Esophagus muscularis mucosa (tissue), 4 donors: Measurements from ENCODE around the gene SEMA5A. TPM values are rescaled to one million over a fixed set of nuclear protein-coding genes. Genes with fewer than 3 reads are reported as not detected.

Experiments
- DNase-seq: peaks from one replicate; pipeline ENCODE4 v3.0.0-alpha.2; 2017; ENCODE audit errors: extremely low spot score
- H3K27ac ChIP-seq, 4 donors: fragments of 200-600 bp; sonication (generic); replicated peaks in 1 of 4; 1 replicate in 3 of 4; 2 replicates in 1 of 4; pipeline ENCODE4 v1.5.1; 2016 to 2019; ENCODE audit warnings: mild to moderate bottlenecking in 1 of 4
- H3K27me3 ChIP-seq, 4 donors: fragments of 200-600 bp; sonication (generic); one replicate each; pipeline versions ENCODE4 v1.5.1 to v1.6.0; 2016 to 2019
- H3K36me3 ChIP-seq, 4 donors: fragments of 200-600 bp; sonication (generic); one replicate each; pipeline ENCODE4 v1.5.1; 2016 to 2019
- H3K4me1 ChIP-seq, 4 donors: fragments of 200-600 bp; sonication (generic); one replicate each; pipeline ENCODE4 v1.5.1; 2016 to 2019
- H3K4me3 ChIP-seq, 4 donors: fragments of 200-600 bp; sonication (generic); 1 replicate in 2 of 4; 2 replicates in 2 of 4; pipeline ENCODE4 v1.5.1; 2016 to 2019; ENCODE audit warnings: mild to moderate bottlenecking in 4 of 4, moderate library complexity in 1 of 4
- H3K9me3 ChIP-seq, 4 donors: fragments of 200-600 bp; sonication (generic); 1 replicate in 3 of 4; 2 replicates in 1 of 4; pipeline ENCODE4 v1.5.1; 2016 to 2019
- EP300 ChIP-seq: sonication (generic); formaldehyde crosslinking; IDR thresholded peaks from one replicate; pipeline ENCODE4 v1.6.1; 2017; ENCODE audit warnings: antibody characterized with exemption
- POLR2A ChIP-seq: fragments of 450-650 bp; IDR thresholded peaks from one replicate; pipeline ENCODE4 v1.6.1; 2017; ENCODE audit warnings: antibody characterized with exemption, moderate library complexity, mild to moderate bottlenecking, low read depth
- POLR2AphosphoS5 ChIP-seq, 2 donors: sonication (generic); formaldehyde crosslinking; IDR thresholded peaks; one replicate each; pipeline ENCODE4 v1.6.1; 2017; ENCODE audit warnings: antibody characterized with exemption in 2 of 2
- WGBS: methylation state at CpG from one replicate; pipeline ENCODE4 v1.1.5; 2018; 5-methylcytosine and 5-hydroxymethylcytosine counted together
- intact Hi-C: fragments of 100-400 bp; cut with DNase I; formaldehyde crosslinking; loops from one replicate; pipeline ENCODE4 v1.15.1; 2023
- total RNA-seq, 4 donors: library from RNA; depleted of rRNA; stranded (reverse); fragments of >200 nt; gene quantifications; one replicate each; pipeline versions ENCODE4 v1.1.0 to v1.2.1, GENCODE V29; 2016
- TF ChIP-seq, protein P1 (sequence below), 3 experiments: fragments of 200-600 bp in 2 of 3; fragments of 450-650 bp in 1 of 3; sonication (generic) in 2 of 3; IDR thresholded peaks; one replicate each; pipeline ENCODE4 v1.5.1; 2017 to 2019; ENCODE audit warnings: antibody characterized with exemption in 3 of 3, mild to moderate bottlenecking in 2 of 3, moderate library complexity in 1 of 3

SEMA5A gene
- total RNA-seq, 4 donors from 2014 or later: 2.1 to 5.6 (median 3.5) TPM

GRCh38 chr5:9375756-9376155 is 170.1 kb downstream of the SEMA5A start:
- Histone ChIP-seq H3K4me3 (no peak overlapping the region), H3K27me3 (no peaks in the 10 kb centered on the region), H3K27ac (no peak overlapping the region), H3K4me1 (peaks cover 0 to 8% (median 0%) of the 10 kb centered on the region in 4 donors), H3K9me3 (no peaks in the 10 kb centered on the region), H3K36me3 (no peaks in the 10 kb centered on the region)
- TF ChIP-seq, protein P1, sequence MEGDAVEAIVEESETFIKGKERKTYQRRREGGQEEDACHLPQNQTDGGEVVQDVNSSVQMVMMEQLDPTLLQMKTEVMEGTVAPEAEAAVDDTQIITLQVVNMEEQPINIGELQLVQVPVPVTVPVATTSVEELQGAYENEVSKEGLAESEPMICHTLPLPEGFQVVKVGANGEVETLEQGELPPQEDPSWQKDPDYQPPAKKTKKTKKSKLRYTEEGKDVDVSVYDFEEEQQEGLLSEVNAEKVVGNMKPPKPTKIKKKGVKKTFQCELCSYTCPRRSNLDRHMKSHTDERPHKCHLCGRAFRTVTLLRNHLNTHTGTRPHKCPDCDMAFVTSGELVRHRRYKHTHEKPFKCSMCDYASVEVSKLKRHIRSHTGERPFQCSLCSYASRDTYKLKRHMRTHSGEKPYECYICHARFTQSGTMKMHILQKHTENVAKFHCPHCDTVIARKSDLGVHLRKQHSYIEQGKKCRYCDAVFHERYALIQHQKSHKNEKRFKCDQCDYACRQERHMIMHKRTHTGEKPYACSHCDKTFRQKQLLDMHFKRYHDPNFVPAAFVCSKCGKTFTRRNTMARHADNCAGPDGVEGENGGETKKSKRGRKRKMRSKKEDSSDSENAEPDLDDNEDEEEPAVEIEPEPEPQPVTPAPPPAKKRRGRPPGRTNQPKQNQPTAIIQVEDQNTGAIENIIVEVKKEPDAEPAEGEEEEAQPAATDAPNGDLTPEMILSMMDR (IDR thresholded peaks at IDR 0.05): no peak
- TF ChIP-seq POLR2AphosphoS5 (IDR thresholded peaks at IDR 0.05) (no peak), POLR2A (no peak), EP300 (no peak)
- intact Hi-C loops: no loop called here
- DNase-seq: no peak
- 97% methylated on average over 2 of the region's 2 CpGs for WGBS

GRCh38 chr5:9374025-9374424 is 171.8 kb downstream of the SEMA5A start:
- intact Hi-C loops: no loop called here
- H3K9me3 ChIP-seq: no peaks in the 10 kb centered on the region
- peaks cover 0 to 8% (median 0%) of the 10 kb centered on the region in 4 donors for H3K4me1 ChIP-seq
- no peak for DNase-seq
- H3K36me3 ChIP-seq: no peaks in the 10 kb centered on the region
- TF ChIP-seq, protein P1 (IDR thresholded peaks at IDR 0.05): no peak
- no peak for TF ChIP-seq EP300
- TF ChIP-seq POLR2A: no peak
- no peak for TF ChIP-seq POLR2AphosphoS5 (IDR thresholded peaks at IDR 0.05)
- no peaks in the 10 kb centered on the region for H3K27me3 ChIP-seq
- H3K27ac ChIP-seq: no peak overlapping the region
- 66% methylated on average over 4 of the region's 4 CpGs for WGBS
- H3K4me3 ChIP-seq: no peak overlapping the region

DNA sequence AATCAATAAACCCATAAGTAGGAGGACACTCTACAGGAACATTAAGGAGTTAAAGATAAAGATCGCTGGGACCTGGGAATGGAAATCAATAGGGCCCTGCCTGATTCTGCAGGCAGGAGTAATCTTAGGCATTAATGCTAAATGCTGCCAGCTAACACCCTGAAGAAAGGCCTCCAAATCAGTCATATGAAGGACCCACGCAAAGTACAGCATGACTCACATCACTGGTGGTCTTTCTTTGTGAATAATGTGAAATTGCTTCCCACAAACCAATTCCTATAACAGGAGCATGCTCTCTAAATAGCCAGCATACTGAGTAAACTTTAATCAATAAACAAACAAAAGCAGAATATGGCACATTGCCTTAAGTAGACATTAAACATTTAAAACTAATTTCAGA is 172.3 kb downstream of the SEMA5A start:
- Histone ChIP-seq H3K4me1 (peaks cover 0 to 8% (median 0%) of the 10 kb centered on the region in 4 donors), H3K9me3 (no peaks in the 10 kb centered on the region), H3K4me3 (no peak overlapping the region), H3K36me3 (no peaks in the 10 kb centered on the region), H3K27me3 (no peaks in the 10 kb centered on the region), H3K27ac (no peak overlapping the region)
- 85% methylated on average over 2 of the region's 2 CpGs for WGBS
- TF ChIP-seq, protein P1 (IDR thresholded peaks at IDR 0.05): no peak
- TF ChIP-seq POLR2A (no peak), POLR2AphosphoS5 (IDR thresholded peaks at IDR 0.05) (no peak), EP300 (no peak)
- no peak for DNase-seq
- intact Hi-C loops: no loop called here

DNA sequence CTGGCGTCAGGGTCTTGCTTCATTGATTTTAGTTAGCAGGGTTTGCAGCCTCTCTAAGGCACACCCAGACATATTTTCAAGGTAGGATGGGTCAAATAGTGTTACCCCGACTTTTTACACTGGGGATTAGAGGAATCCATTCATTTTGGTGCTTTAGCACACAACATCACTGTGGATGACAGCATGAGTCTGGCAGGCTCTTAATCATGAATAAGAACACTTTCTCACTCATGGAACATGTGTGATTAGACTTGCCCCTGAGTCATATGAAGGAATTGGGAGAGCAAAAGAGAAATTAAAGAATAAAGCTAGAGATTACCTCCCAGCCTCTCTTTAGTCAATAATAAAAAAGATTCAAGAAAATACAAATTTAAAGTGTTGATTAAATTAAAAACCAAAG is 175.6 kb downstream of the SEMA5A start:
- 88% methylated on average over 2 of the region's 2 CpGs for WGBS
- no peak for DNase-seq
- H3K27me3 ChIP-seq: no peaks in the 10 kb centered on the region
- H3K27ac ChIP-seq: no peak overlapping the region
- H3K4me3 ChIP-seq: no peak overlapping the region
- intact Hi-C loops: no loop called here
- no peaks in the 10 kb centered on the region for H3K36me3 ChIP-seq
- H3K4me1 ChIP-seq: peaks cover 0 to 13% (median 0%) of the 10 kb centered on the region in 4 donors
- TF ChIP-seq POLR2A (no peak), POLR2AphosphoS5 (IDR thresholded peaks at IDR 0.05) (no peak), EP300 (no peak)
- TF ChIP-seq, protein P1 (IDR thresholded peaks at IDR 0.05): no peak
- H3K9me3 ChIP-seq: no peaks in the 10 kb centered on the region

DNA sequence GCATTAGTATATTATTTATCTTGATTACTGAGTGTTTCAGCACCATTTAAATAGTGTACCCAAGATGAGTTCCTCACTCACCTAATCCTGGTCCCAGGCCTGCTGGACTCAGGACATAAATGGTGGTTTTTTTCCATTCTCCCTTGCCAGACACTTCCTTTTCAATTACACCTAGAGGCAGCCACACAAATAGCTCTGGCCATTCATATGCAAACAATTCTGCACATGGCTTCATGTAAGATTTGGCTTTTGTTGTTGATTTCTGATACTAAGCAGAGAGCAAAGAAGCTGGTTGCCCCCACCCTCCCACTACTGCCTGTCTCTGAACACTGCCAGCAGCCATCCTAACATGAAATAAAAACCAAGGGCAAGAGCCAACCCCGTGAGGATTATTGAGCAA is 180.4 kb downstream of the SEMA5A start:
- WGBS: 27% methylated on average over 1 of the region's 1 CpG
- peaks cover 0 to 12% (median 0%) of the 10 kb centered on the region in 4 donors for H3K4me1 ChIP-seq

More for the DNA sequence above, 180.4 kb downstream of the SEMA5A start:
- no peak overlapping the region for H3K27ac ChIP-seq
- H3K9me3 ChIP-seq: no peaks in the 10 kb centered on the region
- intact Hi-C loops: no loop called here
- TF ChIP-seq, protein P1 (IDR thresholded peaks at IDR 0.05): no peak
- TF ChIP-seq POLR2A (no peak), POLR2AphosphoS5 (IDR thresholded peaks at IDR 0.05) (no peak), EP300 (no peak)
- no peaks in the 10 kb centered on the region for H3K36me3 ChIP-seq
- no peak for DNase-seq
- no peaks in the 10 kb centered on the region for H3K27me3 ChIP-seq
- no peak overlapping the region for H3K4me3 ChIP-seq
